Left ventricle myocardium superior (tissue), 1 donor: ENCODE data around the gene NAALADL2. TPM values are rescaled to one million over a fixed set of nuclear protein-coding genes. Genes with fewer than 3 reads are reported as not detected.

ENCODE experiments used
- ATAC-seq: fragments of 200-7000 bp; cut with Tn5 transposase; one replicate; pipeline ENCODE4 v1.9.1; 2020; ENCODE audit warnings: mild to moderate bottlenecking, moderate library complexity
- DNase-seq: peaks from one replicate; pipeline ENCODE4 v3.0.0-alpha.2; 2020
- intact Hi-C: fragments of 100-400 bp; cut with micrococcal nuclease; formaldehyde crosslinking; loops from one replicate; pipeline ENCODE4 v1.11.0; 2022
- total RNA-seq: library from RNA; stranded (reverse); fragmentation: NEBNext Ultra II Directional; extraction: Animal tissue kit (Norgen Biotek cat#: 25700); gene quantifications from one replicate; pipeline ENCODE4 v1.2.1, GENCODE V29; 2021
- donor health status: DM: no; HTN: yes; CAD: no; lungs with severe emphysema.

NAALADL2 gene
- total RNA-seq, 1 donor from 2014 or later = 3.1 TPM

DNA sequence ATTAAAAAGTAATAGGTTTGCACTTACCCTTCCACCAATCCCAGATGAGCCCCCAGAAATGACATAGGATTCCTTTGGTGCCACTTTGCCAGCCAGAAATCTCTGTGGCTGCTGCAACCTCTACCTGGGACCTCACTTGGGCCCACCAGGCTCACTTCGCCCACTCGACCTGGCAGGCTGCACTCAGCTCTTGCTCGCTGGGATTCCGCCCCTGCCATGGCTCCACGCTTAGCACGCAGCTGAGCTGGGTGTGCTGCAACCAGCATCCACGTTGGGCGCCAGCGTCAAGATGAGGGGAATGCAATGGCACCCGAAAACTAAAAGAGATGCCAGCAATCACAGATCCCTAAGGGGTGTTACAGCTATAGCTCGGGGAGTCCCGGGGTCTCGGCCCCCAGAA is 761.0 kb downstream of the NAALADL2 start:
- ATAC-seq (no peak), DNase-seq (no peak)
- intact Hi-C loops = no loop called here

DNA sequence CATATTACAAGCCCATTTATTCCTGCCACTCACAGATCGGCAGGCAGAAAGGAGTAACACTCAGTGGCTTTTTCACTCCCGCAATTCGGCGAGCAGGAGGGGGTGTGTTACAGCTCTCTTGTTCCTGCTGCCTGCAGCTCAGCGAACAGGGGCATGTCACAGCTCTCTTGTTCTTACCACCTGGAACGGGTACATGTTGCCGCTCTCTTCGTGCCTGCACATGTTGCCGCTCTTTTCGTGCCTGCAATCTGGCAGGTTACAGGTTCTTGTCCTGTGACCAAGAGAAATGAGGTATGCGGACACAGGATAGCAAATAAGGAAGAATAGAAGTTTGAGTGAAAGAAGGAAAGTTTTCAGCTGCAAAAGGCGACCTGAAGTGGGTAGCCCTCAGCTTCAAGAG is 761.4 kb downstream of the NAALADL2 start:
- DNase-seq (no peak), ATAC-seq (no peak)
- intact Hi-C loops = no loop called here

DNA sequence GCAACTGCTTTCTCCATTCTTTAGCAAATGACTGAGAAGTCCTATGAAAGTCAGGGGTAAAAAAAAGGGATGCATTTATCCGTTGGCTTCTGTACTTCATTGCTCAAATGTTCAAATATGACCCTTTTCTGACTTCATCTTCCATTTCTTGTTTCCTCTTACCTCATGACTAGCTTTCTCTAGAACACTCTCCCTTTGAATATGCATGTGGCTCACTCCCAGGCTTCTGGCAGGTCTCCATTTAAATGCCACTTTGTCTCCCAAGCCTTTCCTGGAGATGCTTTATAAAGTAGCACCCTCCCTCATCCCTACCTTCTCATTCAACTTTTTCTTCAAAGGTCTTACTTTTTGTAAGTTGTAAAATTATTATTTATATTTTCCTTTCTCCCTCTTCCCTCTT is 781.8 kb downstream of the NAALADL2 start:
- DNase-seq = no peak
- intact Hi-C loops = no loop called here
- ATAC-seq = no peak

GRCh38 chr3:175646865-175647264 is 787.7 kb downstream of the NAALADL2 start:
- no peak for ATAC-seq
- intact Hi-C loops = no loop called here
- no peak for DNase-seq

GRCh38 chr3:175648899-175649298 is 789.8 kb downstream of the NAALADL2 start:
- intact Hi-C loops = no loop called here
- DNase-seq (no peak), ATAC-seq (no peak)

- no peak for DNase-seq
- no peak for ATAC-seq
- intact Hi-C loops = no loop called here
Observed at GRCh38 chr3:175651716-175652115, 792.6 kb downstream of the NAALADL2 start.

GRCh38 chr3:175655351-175655750 is 796.2 kb downstream of the NAALADL2 start:
- intact Hi-C loops = no loop called here
- DNase-seq (no peak), ATAC-seq (no peak)

- DNase-seq (no peak), ATAC-seq (no peak)
- intact Hi-C loops = no loop called here
Observed at GRCh38 chr3:175656461-175656860, 797.3 kb downstream of the NAALADL2 start.

GRCh38 chr3:175659670-175660350 is 800.7 kb downstream of the NAALADL2 start:
- intact Hi-C loops = no loop called here
- no peak for ATAC-seq
- no peak for DNase-seq

DNA sequence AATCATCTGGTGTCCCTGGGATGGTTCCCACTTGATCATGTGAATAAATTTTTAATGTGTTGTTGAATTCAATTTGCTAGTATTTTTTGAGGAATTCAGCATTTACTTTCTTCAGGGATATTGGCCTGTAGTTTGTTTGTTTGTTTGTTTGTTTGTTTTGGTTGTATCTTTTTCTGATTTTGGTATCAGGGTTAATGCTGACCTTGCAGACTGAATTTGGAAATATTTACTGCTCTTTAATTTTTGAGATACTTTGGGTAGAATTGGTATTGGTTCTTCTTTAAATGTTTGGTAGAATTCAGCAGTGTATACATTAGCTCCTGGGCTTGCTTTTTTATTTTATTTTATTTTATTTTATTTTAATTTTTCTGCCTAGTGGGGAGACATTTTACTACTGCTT is 803.7 kb downstream of the NAALADL2 start:
- ATAC-seq (no peak), DNase-seq (no peak)
- intact Hi-C loops = no loop called here

- intact Hi-C loops = no loop called here
- ATAC-seq (no peak), DNase-seq (no peak)
Observed at GRCh38 chr3:175664911-175665310, 805.8 kb downstream of the NAALADL2 start.

GRCh38 chr3:175668300-175668699 is 809.2 kb downstream of the NAALADL2 start:
- intact Hi-C loops = no loop called here
- no peak for ATAC-seq
- DNase-seq = no peak

GRCh38 chr3:175670557-175670956 is 811.4 kb downstream of the NAALADL2 start:
- ATAC-seq (no peak), DNase-seq (no peak)
- intact Hi-C loops = no loop called here

DNA sequence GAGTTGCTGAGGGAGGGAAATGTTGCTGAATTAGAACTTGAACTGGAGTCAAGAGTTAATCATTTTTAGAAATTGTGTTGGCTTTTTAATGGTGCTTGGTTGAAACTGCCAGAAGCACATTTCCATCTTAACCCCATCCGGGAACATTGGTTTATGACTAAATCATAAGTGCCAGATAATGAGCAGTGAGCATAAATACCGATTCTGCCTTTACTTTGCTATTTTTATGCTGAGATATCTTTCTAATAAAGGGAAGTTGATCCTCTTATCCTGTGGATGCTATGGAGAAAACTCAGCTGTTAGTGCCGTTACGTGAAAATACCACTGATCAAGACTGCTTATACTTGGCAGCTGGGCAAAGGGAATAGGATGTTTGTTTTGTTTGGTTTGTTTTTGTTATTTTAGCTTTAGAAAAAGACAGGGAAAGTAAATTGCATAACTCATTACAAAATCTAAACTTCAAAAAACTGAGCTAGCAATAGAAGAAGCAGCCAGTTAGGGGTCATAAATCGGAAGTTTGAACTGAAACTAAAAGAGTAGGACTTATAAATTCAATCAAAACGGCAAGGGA is 813.1 kb downstream of the NAALADL2 start:
- DNase-seq (no peak), ATAC-seq (no peak)
- intact Hi-C loops = no loop called here

DNA sequence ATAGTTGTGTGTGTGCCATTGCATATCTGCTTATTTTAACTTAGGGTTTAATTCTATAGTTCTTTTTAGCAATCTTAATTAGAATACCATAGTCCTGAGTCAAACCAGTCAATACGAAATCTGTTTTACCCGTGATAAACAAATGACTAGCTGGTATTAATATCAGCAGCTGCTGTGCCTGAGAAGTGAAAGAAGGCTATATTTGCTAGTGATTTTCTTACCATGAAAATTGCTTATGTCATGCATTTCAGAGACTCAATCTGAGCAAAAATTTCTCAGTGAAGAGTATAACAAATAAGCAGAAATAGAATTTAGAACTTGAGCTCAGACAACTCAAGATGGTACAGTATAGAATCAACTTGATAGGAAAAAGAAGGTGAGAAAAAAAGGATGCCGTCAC is 820.4 kb downstream of the NAALADL2 start:
- DNase-seq (no peak), ATAC-seq (no peak)
- intact Hi-C loops = no loop called here

DNA sequence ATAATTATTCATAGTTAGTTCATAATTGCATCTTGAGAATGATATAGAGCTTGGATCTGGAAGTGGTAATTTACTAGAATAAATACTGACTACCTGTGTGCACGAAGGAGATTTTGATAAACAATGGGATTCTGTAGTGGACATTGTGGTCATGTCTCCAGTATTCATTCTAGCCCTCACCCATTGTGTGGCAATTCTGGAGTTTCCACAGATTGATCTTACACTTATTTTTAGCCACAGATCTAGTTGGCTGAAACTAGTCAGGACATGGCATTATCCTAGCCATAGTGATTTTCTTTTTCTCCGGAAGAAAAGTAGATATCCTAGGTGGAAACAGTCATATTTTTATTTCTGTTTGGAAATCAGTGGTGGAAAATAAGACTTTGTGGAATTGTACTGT is 833.1 kb downstream of the NAALADL2 start:
- no peak for DNase-seq
- intact Hi-C loops = no loop called here
- no peak for ATAC-seq

DNA sequence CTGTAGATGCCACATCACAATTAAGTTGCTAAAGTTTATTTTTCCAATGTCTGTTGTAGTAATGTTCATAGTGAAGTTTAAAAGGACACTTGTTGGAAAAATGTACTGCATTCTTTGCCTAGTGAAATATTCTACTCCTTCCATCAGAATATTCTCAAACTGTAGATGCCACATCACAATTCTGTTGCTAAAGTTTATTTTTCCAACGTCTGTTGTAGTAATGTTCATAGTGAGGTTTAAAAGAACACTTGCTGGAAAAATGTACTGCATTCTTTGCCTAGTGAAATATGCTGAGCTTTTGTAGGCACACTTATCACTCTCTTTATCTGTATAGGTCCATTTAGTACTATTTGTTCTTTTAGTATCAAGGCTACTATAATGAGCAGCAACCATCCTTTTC is 836.1 kb downstream of the NAALADL2 start:
- ATAC-seq (no peak), DNase-seq (no peak)
- intact Hi-C loops = no loop called here

DNA sequence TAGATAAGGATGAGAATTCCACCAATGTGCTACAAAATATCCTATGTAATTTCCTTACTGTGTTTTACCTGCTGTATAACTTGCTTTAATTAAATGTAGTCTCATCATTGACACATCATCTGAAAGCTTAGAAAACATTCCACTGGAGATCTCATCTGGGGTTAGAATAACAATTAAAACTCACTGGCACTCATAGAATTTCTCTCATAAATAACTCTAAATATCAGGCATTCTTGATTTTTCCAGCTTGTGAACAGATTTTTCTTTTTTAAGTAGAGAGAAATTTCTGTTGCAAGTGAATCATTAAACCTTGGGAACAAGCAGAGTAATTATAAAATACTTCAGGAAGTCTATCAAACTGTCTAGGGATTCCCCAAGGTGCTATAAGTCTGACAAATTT is 843.8 kb downstream of the NAALADL2 start:
- intact Hi-C loops = no loop called here
- no peak for ATAC-seq

GRCh38 chr3:175704366-175705055 is 845.4 kb downstream of the NAALADL2 start:
- intact Hi-C loops = no loop called here
- ATAC-seq = no peak

More for the DNA sequence above, 843.8 kb downstream of the NAALADL2 start:
- DNase-seq = no peak

DNA sequence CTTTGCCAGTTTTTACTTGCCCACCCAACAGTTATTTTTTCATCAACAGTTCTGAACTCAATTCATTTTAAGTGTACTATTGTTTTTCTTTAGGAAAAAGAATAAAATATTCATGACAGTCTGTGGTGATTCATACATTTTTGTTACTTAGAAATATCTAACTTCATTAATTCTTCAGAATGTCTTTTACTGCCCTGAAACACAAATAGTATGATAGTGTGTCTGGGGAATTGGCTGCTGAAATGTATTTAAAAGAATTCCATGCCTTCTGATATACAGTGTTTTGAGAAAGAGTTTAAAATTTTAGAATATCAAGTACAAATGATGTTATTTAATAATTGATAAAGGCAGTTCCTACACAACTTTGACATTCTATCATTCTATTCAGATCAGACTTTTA is 854.1 kb downstream of the NAALADL2 start:
- ATAC-seq (no peak), DNase-seq (no peak)
- intact Hi-C loops = no loop called here

More at GRCh38 chr3:175704366-175705055, 845.4 kb downstream of the NAALADL2 start:
- no peak for DNase-seq

GRCh38 chr3:175716446-175716845 is 857.3 kb downstream of the NAALADL2 start:
- DNase-seq = no peak
- intact Hi-C loops = no loop called here
- no peak for ATAC-seq
